Activated T-cell treated with anti-CD3 and anti-CD28 coated beads, Interleukin-2, amount 50 U/mL, for 48 hours (primary cell): ENCODE data around the gene ARF6.

Experiments used
- DNase-seq, 2 experiments: peaks; one replicate each; pipeline ENCODE4 v3.0.0-alpha.2; 2020

ARF6 gene

DNA sequence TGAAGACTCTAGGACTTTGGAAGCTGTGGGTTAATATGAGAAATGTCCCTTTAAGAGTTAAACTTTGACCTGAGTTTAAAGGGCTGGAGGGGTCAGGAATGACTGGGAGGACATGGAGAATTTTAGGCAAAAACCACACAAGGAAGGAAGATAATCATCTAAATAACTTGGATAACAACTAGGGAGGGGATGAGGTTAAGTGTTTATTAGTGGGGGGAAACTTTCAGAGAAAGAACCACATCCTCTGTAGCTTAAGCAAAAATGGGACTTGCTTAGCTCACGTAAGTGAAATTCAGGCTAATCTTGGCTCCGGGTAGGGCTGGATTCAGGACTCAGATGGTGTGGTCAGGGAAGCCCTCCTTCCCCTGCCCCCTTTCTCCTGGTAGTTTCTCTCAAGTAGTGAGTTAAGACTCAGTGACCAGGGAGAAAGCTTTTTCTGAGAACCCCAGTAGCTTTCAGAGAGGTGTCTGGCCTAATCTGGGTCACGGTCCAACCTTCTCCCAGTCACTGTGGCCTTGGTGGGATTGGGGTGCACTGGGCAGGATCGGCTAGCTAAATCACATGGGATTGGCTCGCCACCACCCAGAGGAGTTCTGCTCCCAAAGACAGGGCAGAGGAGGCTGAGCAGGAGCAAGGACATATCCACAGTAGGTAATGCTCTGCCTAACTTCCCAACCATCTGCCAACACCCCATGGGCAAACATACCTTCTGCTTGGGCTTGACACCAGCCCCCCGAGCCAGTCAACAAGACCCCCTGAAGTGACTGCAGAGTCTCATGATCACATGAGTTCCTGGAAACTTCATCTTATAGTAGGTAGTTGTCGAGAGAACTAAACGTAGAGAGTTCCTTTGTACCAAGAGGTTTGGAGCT lies 52.8 kb downstream of the ARF6 start:
- DNase-seq, result peak; percentile 36 to 47
